ENCODE data around the gene DDX42. TPM values are rescaled to one million over a fixed set of nuclear protein-coding genes. Genes with fewer than 3 reads are reported as not detected.
A peak's percentile ranks its signal among the peaks of the same experiment; 100 is the strongest.

DDX42 gene
- total and polyA plus RNA-seq, 9 of the 15 experiments (the other 6 are each of a cell fraction or from before 2014, with no cell fraction given) = 16.5 to 149 (median 87.6) TPM

DNA sequence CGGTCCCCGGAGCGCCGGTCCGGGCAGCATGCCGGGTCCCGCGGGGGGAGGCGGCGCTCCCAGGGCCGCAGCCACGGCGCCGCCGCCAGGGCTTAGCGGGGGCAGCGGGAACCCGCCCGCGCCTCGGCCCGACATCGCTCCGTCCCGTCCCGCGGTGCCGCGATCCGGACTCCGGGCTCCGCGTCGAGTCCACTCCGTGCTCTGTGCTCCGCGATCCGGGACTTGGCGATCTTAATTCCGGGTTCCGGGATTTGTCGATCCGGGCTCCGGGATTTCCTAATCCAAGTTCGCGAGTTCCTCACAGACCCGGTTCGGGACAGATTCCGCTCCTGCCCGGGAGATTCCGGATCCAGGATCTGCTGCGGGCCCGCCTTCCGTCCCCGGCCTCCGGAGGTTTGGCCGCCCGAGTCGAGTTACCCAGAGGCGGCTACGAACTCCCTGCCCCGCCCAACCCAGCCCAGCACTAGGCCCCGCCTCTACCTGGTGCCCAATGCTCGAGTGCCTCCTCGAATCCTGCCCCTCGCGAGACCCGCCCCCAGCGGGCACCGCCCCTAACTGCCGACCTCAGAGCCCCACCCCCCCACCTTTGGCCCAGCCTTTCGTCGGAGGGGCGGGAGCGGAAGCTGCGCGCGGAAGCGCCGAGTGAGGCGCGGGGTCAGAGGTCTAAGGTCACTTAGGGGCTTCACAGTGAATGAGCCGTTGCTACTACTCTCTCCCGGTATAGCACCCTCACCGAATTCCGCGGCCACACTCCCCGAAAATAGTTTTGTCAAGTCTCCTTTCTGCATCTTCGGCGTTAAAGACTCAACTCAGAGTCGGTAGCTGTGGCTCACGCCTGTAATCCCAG lies 68.8 kb downstream of the DDX42 start, which contains the start of gene SMARCD2 (continued):
- peak; percentile 71 for TF ChIP-seq CREB1 (IDR thresholded peaks at IDR 0.05)
- TF ChIP-seq CREB1 (CRISPR knock-in tag; IDR thresholded peaks at IDR 0.05) = peak; percentile 88
- TF ChIP-seq GATAD2B (IDR thresholded peaks at IDR 0.05; ENCODE audit: borderline replicate concordance) = peak; percentile 98
- no peak for TF ChIP-seq ZNF778 (CRISPR knock-in tag; IDR thresholded peaks at IDR 0.05)
- TF ChIP-seq LARP7 (IDR thresholded peaks at IDR 0.05) = 0 out of 2 replicates have a peak, but pooled peaks have one; percentile 74
- TF ChIP-seq NCOA1 (IDR thresholded peaks at IDR 0.05; ENCODE audit: low read depth) = peak; percentile 63
- peak; percentile 94 for TF ChIP-seq E2F1 (CRISPR knock-in tag; IDR thresholded peaks at IDR 0.05)
- no peak for TF ChIP-seq ZNF699 (CRISPR knock-in tag; IDR thresholded peaks at IDR 0.05; ENCODE audit: insufficient replicate concordance)
- TF ChIP-seq DIDO1 (tag; IDR thresholded peaks at IDR 0.05; ENCODE audit: low read depth) = peak; percentile 83
- peak; percentile 94 for TF ChIP-seq GATAD2A (IDR thresholded peaks at IDR 0.05)
- TF ChIP-seq, protein P1, sequence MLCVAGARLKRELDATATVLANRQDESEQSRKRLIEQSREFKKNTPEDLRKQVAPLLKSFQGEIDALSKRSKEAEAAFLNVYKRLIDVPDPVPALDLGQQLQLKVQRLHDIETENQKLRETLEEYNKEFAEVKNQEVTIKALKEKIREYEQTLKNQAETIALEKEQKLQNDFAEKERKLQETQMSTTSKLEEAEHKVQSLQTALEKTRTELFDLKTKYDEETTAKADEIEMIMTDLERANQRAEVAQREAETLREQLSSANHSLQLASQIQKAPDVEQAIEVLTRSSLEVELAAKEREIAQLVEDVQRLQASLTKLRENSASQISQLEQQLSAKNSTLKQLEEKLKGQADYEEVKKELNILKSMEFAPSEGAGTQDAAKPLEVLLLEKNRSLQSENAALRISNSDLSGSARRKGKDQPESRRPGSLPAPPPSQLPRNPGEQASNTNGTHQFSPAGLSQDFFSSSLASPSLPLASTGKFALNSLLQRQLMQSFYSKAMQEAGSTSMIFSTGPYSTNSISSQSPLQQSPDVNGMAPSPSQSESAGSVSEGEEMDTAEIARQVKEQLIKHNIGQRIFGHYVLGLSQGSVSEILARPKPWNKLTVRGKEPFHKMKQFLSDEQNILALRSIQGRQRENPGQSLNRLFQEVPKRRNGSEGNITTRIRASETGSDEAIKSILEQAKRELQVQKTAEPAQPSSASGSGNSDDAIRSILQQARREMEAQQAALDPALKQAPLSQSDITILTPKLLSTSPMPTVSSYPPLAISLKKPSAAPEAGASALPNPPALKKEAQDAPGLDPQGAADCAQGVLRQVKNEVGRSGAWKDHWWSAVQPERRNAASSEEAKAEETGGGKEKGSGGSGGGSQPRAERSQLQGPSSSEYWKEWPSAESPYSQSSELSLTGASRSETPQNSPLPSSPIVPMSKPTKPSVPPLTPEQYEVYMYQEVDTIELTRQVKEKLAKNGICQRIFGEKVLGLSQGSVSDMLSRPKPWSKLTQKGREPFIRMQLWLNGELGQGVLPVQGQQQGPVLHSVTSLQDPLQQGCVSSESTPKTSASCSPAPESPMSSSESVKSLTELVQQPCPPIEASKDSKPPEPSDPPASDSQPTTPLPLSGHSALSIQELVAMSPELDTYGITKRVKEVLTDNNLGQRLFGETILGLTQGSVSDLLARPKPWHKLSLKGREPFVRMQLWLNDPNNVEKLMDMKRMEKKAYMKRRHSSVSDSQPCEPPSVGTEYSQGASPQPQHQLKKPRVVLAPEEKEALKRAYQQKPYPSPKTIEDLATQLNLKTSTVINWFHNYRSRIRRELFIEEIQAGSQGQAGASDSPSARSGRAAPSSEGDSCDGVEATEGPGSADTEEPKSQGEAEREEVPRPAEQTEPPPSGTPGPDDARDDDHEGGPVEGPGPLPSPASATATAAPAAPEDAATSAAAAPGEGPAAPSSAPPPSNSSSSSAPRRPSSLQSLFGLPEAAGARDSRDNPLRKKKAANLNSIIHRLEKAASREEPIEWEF (CRISPR knock-in tag; IDR thresholded peaks at IDR 0.05) = no peak
- peak; percentile 100 for TF ChIP-seq NR2C1 (IDR thresholded peaks at IDR 0.05)
- peak; percentile 100 for TF ChIP-seq NR2C1 (tag; IDR thresholded peaks at IDR 0.05)
- TF ChIP-seq RBFOX2 (IDR thresholded peaks at IDR 0.05; ENCODE audit: low read depth, low read length) = peak; percentile 83
- no peak for TF ChIP-seq COPS2 (conservative IDR thresholded peaks at IDR 0.05)
- no peak for TF ChIP-seq STAT5B (CRISPR knock-in tag; IDR thresholded peaks at IDR 0.05)
- no peak for TF ChIP-seq ZNF280B (CRISPR knock-in tag; IDR thresholded peaks at IDR 0.05)
- peak; percentile 31; the same call in 1 of the 2 replicates for TF ChIP-seq CBFA2T3 (IDR thresholded peaks at IDR 0.05)
- no peak for TF ChIP-seq ZNF212 (CRISPR knock-in tag; IDR thresholded peaks at IDR 0.05)
- TF ChIP-seq TEAD4 (IDR thresholded peaks at IDR 0.05; ENCODE audit: low read length) = peak; percentile 74
- no peak; the same call in 1 of the 2 replicates for TF ChIP-seq TEAD4 (CRISPR knock-in tag; IDR thresholded peaks at IDR 0.05; ENCODE audit: borderline replicate concordance)
- TF ChIP-seq ETV5 (CRISPR knock-in tag; IDR thresholded peaks at IDR 0.05; ENCODE audit: low read depth) = peak; percentile 89
